Left colon (tissue), 2 donors: Measurements from ENCODE around the gene MARCHF3. TPM values are rescaled to one million over a fixed set of nuclear protein-coding genes. Genes with fewer than 3 reads are reported as not detected.
A peak's percentile ranks its signal among the peaks of the same experiment; 100 is the strongest.

Source experiments
- ATAC-seq: fragments of 200-7000 bp; cut with Tn5 transposase; one replicate; pipeline ENCODE4 v1.9.1; 2020; ENCODE audit warnings: mild to moderate bottlenecking, moderate library complexity
- DNase-seq, 2 donors: peaks; one replicate each; pipeline ENCODE4 v3.0.0-alpha.2; 2020
- intact Hi-C, 2 donors: fragments of 100-400 bp; cut with DNase I in 1 of 2; cut with micrococcal nuclease in 1 of 2; formaldehyde crosslinking; loops; one replicate each; pipeline versions ENCODE4 v1.11.2 to v1.14.0; 2022; cut with DNase I, micrococcal nuclease
- total RNA-seq, 2 donors: library from RNA; stranded (reverse); fragmentation: NEBNext Ultra II Directional; extraction: Animal tissue kit (Norgen Biotek cat#: 25700); gene quantifications; one replicate each; pipeline ENCODE4 v1.2.1, GENCODE V29; 2021
- donor health status: DM: no; HTN: no; CAD: no.
- donor health status: DM: yes; HTN: yes; CAD: no.

The MARCHF3 gene
- total RNA-seq, 2 donors from 2014 or later, result 40.3 to 57.7 TPM

- DNase-seq (no peak), ATAC-seq (no peak)
- intact Hi-C loops, result no loop called here
Observed at GRCh38 chr5:126937771-126938170, 92.6 kb downstream of the MARCHF3 start.

DNA sequence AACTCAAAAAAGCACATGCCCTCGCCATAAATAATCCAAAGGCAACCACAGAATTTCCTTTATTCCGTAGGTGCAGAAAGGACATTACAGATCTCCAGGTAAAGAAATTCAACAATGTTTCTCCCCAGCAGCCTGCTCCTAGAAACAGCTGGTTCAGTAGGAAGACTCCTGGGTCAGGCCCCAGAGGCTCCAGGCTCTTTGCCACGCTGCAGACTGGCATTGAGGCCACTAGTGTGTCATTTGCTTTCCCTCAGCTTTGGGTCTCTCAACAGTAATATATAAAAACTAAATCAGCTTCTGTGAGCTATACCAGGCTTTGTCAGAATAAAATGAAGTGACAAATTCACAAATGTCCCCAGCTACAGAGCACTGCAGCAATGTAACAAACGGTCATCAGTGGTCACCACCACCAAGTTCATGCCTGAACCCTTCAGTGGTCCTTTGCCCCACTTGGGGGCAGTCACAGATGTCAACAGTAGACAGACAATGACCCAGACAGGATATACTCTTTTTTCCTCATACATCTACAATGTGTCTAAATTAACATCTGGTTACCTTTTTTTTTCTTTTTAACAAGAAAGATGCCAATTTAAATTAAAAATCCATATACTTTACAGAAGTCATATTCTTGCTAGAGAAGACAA, 93.5 kb downstream of the MARCHF3 start:
- DNase-seq (no peak), ATAC-seq (peak; percentile 19)
- intact Hi-C loops, result no loop called here

DNA sequence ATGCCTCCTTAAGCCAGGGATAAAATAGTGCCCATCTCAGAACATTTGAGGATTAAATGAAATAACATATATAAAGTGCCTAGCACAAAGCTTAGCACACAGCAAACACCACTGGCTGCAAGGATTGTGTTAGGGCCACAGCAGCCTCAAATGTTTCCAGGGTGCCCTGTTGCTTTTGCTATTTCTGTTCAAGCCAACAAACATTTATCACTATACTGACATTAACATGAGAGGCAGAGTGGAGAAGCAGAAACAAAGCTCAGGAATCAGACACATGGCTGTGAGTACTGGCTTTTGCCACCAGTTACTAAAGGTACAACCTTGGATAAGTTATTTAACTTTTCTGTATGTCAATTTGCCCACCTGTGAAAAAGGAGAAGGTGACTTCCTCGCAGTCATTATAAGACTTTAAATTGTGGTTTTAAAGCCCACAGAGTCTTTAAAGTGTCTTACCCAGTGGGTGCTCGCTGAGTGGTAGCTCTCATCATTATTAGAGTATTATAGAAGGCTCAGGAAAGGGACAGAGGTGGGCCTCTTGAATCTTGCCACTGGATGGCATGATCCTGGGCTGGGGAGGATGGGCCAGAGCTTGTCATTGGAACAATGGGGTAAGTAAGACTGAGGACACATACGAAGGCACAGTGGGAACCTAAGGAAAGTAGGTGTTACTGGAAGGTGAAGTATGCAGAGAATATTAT, 98.2 kb downstream of the MARCHF3 start:
- intact Hi-C loops, result no loop called here
- no peak for DNase-seq
- no peak for ATAC-seq

- intact Hi-C loops, result no loop called here
- no peak for DNase-seq
- no peak for ATAC-seq
Observed at GRCh38 chr5:126928041-126928440, 102.3 kb downstream of the MARCHF3 start.

DNA sequence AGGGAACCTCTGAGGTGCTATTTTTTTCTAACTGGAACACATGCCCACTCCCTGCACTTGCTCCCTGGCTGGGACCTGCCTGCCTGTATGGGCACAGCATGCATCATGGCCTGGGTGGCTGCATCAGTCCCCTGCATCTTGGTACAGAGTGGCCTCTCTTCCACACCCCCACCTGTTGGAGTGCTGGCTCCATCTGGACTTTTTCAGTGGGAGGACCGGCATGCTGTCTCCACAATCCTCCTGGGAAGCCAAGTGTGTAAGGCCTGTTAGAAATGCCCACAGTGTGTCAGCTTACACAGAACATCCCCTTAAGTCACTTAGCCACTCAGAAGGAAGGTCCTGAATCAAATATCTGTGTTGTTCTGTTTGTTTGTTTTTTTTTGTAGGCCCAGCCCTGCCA, 102.9 kb downstream of the MARCHF3 start:
- ATAC-seq (no peak), DNase-seq (no peak)
- intact Hi-C loops, result no loop called here

DNA sequence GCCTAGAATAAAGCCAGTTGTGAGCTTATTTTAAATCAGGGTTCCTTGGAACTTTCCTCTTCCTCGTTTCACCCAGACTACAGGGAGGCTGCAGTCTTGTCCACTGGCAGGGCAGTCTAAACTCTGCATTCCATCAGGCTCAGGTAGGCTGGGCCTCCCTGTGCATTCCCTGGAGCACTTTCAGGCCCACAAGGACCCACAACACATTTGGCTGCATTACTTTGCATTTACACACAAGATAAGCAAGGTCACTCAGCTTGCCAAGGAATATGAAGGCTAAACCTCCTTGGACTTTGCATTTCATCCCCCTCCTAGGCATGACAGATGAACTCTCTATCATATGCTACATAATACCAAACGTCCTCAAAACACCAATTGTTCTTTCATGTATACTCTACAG, 104.2 kb downstream of the MARCHF3 start:
- DNase-seq, result no peak
- intact Hi-C loops, result no loop called here
- ATAC-seq, result no peak

GRCh38 chr5:126925482-126925881, 104.9 kb downstream of the MARCHF3 start:
- no peak for DNase-seq
- ATAC-seq, result no peak
- intact Hi-C loops, result no loop called here

GRCh38 chr5:126924331-126925033, 105.9 kb downstream of the MARCHF3 start:
- DNase-seq (no peak), ATAC-seq (no peak)
- intact Hi-C loops, result no loop called here

GRCh38 chr5:126921241-126922091, 108.9 kb downstream of the MARCHF3 start:
- intact Hi-C loops, result no loop called here
- ATAC-seq (no peak), DNase-seq (no peak)

DNA sequence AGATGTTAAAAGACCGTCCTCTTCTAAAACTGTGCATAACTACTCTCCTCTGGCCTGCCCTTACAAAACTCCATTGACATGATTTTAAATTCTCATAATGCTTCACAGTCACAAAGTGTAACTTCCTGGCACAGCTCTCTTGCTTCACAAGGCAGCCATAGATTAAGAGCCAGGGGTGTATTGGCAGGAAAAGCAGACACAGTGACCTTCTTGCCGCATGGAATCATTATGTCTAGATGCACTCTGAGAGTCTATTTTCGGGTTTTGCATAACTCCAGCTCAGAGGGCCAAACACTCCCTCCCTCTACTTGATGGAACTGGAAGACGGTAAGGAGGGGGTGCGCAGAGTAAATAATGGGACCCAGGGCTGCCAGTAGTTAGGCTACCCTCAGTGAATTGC, 110.1 kb downstream of the MARCHF3 start:
- intact Hi-C loops, result no loop called here
- DNase-seq (no peak), ATAC-seq (no peak)

DNA sequence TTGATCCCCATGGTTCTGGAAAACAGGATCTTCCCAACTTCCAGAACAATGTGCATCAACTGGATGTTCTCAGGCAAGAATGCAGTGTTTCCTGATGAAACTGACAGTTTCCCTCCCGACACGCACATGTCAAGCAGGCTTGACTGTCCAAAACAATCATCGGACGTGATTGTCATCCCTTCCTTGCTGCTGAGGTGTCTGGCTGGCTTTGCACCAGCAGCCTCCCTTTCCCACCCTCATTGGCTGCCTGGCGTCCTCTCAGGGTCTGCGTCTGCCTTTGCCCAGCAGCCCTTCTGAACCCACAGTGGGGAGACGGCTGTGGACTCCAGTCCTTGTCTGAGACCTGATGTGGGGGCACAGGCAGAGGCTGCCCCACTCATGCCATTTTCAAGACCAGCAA, 110.8 kb downstream of the MARCHF3 start:
- no peak for ATAC-seq
- intact Hi-C loops, result no loop called here
- DNase-seq, result no peak

- ATAC-seq (no peak), DNase-seq (no peak)
- intact Hi-C loops, result no loop called here
Observed at GRCh38 chr5:126918615-126918957, 111.8 kb downstream of the MARCHF3 start.

- intact Hi-C loops, result no loop called here
- ATAC-seq (no peak), DNase-seq (no peak)
Observed at GRCh38 chr5:126917918-126918614, 112.3 kb downstream of the MARCHF3 start.

DNA sequence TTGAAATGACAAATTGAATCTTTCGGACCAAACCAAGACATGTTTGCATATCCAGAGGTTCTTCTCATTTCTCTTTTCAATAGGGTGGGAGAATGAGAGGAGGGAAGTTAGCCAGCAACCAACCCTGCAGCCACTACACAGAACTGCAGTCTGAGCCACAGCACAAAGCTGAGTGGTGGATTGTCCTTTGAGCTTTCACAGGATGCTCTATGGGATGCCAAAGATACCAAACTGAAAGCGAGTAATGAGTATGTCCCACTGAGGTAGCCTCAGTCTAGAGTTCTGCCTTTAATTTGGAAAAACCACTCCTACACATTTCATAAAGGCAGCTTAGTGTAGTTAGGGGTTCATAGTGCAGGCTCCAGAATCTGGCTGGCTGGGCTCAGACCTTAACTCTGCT, 114.9 kb downstream of the MARCHF3 start:
- no peak for DNase-seq

GRCh38 chr5:126914801-126915436, 115.4 kb downstream of the MARCHF3 start:
- intact Hi-C loops, result no loop called here
- no peak for ATAC-seq
- DNase-seq, result no peak

More for the DNA sequence above, 114.9 kb downstream of the MARCHF3 start:
- no peak for ATAC-seq
- intact Hi-C loops, result no loop called here

DNA sequence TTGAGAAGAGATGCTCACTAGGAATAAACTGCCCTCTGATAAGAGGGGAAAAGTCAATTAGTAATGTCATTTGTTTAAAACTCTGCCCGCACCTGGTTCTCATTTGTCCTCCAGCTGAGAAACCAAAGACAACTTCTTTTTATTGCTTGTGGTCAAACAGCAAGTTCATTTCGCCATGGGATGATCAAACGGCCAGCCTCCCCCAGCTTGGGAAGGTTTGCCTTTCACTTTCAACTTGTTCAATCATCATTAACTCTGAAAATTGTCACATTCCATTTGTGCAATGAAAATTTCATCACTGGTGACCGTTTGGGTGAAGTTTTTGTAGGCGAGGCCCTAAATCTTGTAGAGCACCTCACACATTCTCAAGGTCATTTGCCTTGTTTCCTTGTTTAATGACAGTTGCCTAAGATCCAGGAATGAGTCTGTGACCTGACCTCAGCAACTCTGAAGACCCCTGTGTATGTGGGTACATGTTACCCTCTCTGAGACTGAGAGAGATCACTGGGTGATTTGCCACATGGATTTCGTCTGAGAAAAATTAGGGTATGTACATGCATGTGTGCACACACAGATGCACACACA, 117.7 kb downstream of the MARCHF3 start:
- DNase-seq (no peak), ATAC-seq (no peak)
- intact Hi-C loops, result no loop called here

DNA sequence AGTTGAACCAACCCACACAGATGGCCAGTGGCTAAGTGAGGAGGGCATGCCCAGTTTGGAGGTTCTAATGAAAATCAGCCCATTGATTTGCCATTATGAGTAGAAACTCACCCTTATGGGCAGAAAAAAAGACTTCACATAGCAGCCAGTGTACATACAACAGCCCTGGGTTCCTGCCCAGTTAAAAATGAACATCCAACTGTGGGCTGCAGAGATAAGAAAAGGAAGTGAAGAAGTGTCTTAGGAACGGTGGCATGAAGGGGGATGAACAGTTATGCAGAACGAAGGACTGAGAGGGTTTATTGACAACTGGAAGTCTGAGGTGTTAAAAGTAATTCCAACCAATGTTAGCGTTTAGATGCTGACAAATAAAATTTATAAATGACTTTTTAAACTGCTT, 118.4 kb downstream of the MARCHF3 start:
- DNase-seq, result no peak
- intact Hi-C loops, result no loop called here
- no peak for ATAC-seq

DNA sequence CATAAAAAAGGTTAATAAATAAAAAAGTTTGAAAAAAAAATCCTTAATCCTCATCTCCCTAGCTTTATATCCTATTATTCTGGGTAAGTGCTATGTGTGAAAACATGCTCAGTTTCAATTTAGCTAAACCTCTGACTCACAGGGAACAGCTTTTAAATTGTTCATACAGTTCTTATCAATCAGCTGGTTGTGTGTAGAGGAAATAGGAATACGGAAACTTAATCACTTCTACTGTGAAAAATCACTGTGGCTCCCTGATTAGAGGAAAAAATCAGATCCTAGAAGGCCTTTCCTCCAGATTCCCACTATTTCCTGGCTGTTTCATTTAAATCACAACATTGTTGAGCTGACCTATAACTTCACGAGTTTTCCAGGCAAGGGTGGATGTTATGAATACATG, 120.5 kb downstream of the MARCHF3 start:
- ATAC-seq (no peak), DNase-seq (no peak)
- intact Hi-C loops, result no loop called here
